Inferior parietal cortex (tissue), 1 donor: Measurements from ENCODE around the gene MITF.

Experiments
- DNase-seq: peaks from one replicate; pipeline ENCODE4 v3.0.0-alpha.2; 2016; ENCODE audit errors: extremely low spot score

MITF gene

GRCh38 chr3:69838217-69838616 is 99.0 kb downstream of the MITF start:
- no peak for DNase-seq

- DNase-seq = no peak
These were observed 99.6 kb downstream of the MITF start for GRCh38 chr3:69838696-69839515.

GRCh38 chr3:69842351-69842750 is 103.1 kb downstream of the MITF start:
- DNase-seq = no peak

GRCh38 chr3:69842789-69843188 is 103.5 kb downstream of the MITF start:
- no peak for DNase-seq

GRCh38 chr3:69844706-69845105 is 105.4 kb downstream of the MITF start:
- no peak for DNase-seq

GRCh38 chr3:69847303-69847702 is 108.0 kb downstream of the MITF start:
- DNase-seq = no peak

GRCh38 chr3:69848113-69848512 is 108.8 kb downstream of the MITF start:
- DNase-seq = no peak

- no peak for DNase-seq
These were observed 111.6 kb downstream of the MITF start for GRCh38 chr3:69850849-69851248.

GRCh38 chr3:69853027-69853426 is 113.8 kb downstream of the MITF start:
- no peak for DNase-seq

GRCh38 chr3:69855436-69856162 is 116.3 kb downstream of the MITF start:
- DNase-seq = peak; percentile 77

GRCh38 chr3:69856965-69857705 is 117.9 kb downstream of the MITF start:
- no peak for DNase-seq

- DNase-seq = no peak
These were observed 122.3 kb downstream of the MITF start for GRCh38 chr3:69861556-69861955.

- DNase-seq = no peak
These were observed 124.9 kb downstream of the MITF start for GRCh38 chr3:69864141-69864540.

- DNase-seq = no peak
These were observed 125.5 kb downstream of the MITF start for GRCh38 chr3:69864766-69865165.

GRCh38 chr3:69865925-69866679 is 126.8 kb downstream of the MITF start:
- no peak for DNase-seq

GRCh38 chr3:69866988-69867720 is 127.9 kb downstream of the MITF start:
- no peak for DNase-seq

- DNase-seq = no peak
These were observed 128.8 kb downstream of the MITF start for GRCh38 chr3:69867941-69868505.

GRCh38 chr3:69868841-69869420 is 129.7 kb downstream of the MITF start:
- no peak for DNase-seq

GRCh38 chr3:69869643-69870042 is 130.4 kb downstream of the MITF start:
- DNase-seq = no peak

- no peak for DNase-seq
These were observed 132.0 kb downstream of the MITF start for GRCh38 chr3:69871251-69871650.
